NOMO-1 treated with dmso at 0.1 percent for 144 hours (cell line): ENCODE measurements around the gene MAGI2.

Source experiments
- DNase-seq: peaks from one replicate; lab custom pipeline; 2025; ENCODE audit not compliant: unreplicated experiment; lab: John Stamatoyannopoulos, UW

The MAGI2 gene

GRCh38 chr7:78171398-78171797 is 1282.1 kb downstream of the MAGI2 start:
- no peak for DNase-seq

GRCh38 chr7:78170815-78171214 is 1282.7 kb downstream of the MAGI2 start:
- no peak for DNase-seq

GRCh38 chr7:78169992-78170391 is 1283.5 kb downstream of the MAGI2 start:
- DNase-seq, result no peak

GRCh38 chr7:78168865-78169264 is 1284.6 kb downstream of the MAGI2 start:
- DNase-seq, result no peak

- DNase-seq, result no peak
Measured at GRCh38 chr7:78167860-78168259, 1285.6 kb downstream of the MAGI2 start.

- no peak for DNase-seq
Measured at GRCh38 chr7:78165854-78166253, 1287.6 kb downstream of the MAGI2 start.

GRCh38 chr7:78165454-78165853 is 1288.0 kb downstream of the MAGI2 start:
- no peak for DNase-seq

GRCh38 chr7:78164459-78164858 is 1289.0 kb downstream of the MAGI2 start:
- DNase-seq, result no peak

- no peak for DNase-seq
Measured at GRCh38 chr7:78161781-78162180, 1291.7 kb downstream of the MAGI2 start.

- DNase-seq, result no peak
Measured at GRCh38 chr7:78159545-78159944, 1293.9 kb downstream of the MAGI2 start.

GRCh38 chr7:78153285-78153684 is 1300.2 kb downstream of the MAGI2 start:
- no peak for DNase-seq

- DNase-seq, result no peak
Measured at GRCh38 chr7:78151229-78151628, 1302.2 kb downstream of the MAGI2 start.

GRCh38 chr7:78149787-78150186 is 1303.7 kb downstream of the MAGI2 start:
- no peak for DNase-seq

- DNase-seq, result no peak
Measured at GRCh38 chr7:78148166-78148894, 1305.1 kb downstream of the MAGI2 start.

GRCh38 chr7:78146546-78146945 is 1306.9 kb downstream of the MAGI2 start:
- DNase-seq, result no peak

- no peak for DNase-seq
Measured at GRCh38 chr7:78143661-78144060, 1309.8 kb downstream of the MAGI2 start.

GRCh38 chr7:78141522-78142281 is 1311.8 kb downstream of the MAGI2 start:
- no peak for DNase-seq

GRCh38 chr7:78140109-78140508 is 1313.4 kb downstream of the MAGI2 start:
- no peak for DNase-seq

- no peak for DNase-seq
Measured at GRCh38 chr7:78139335-78139734, 1314.1 kb downstream of the MAGI2 start.

- DNase-seq, result no peak
Measured at GRCh38 chr7:78134774-78135173, 1318.7 kb downstream of the MAGI2 start.

GRCh38 chr7:78134256-78134655 is 1319.2 kb downstream of the MAGI2 start:
- DNase-seq, result no peak

- DNase-seq, result no peak
Measured at GRCh38 chr7:78130446-78131215, 1322.8 kb downstream of the MAGI2 start.
